Heart left ventricle (tissue), 13 donors: ENCODE measurements around the gene IREB2.

ENCODE experiments used
- CTCF ChIP-seq, 12 donors: fragments of 200-600 bp; sonication (generic) in 4 of 12; IDR thresholded peaks; one replicate each; pipeline versions ENCODE4 v1.5.0 to v1.8.0; 2018 to 2022; ENCODE audit warnings: antibody characterized with exemption in 12 of 12, mild to moderate bottlenecking in 5 of 12
- POLR2A ChIP-seq, 2 donors: fragments of 450-650 bp; IDR thresholded peaks; one replicate each; pipeline ENCODE4 v1.6.1; 2017; ENCODE audit warnings: antibody characterized with exemption in 2 of 2, mild to moderate bottlenecking in 2 of 2, moderate library complexity in 2 of 2
- donor health status: ischemic (EF 13 %, LVEDD 7.1; RV severe dilation, severe dysfunction).
- donor health status: DM: no; HTN: yes; CAD: no.
- donor health status: DM: no; HTN: no; CAD: no.
- donor health status: ischemic (EF 25% LVEDD 6.9; RV normal size, moderate dysfunction).
- donor health status: ischemic (EF 25% LVEDD 5.7; RV mildly dilated, moderate dysfunction).
- donor health status: ischemic (EF 35%, LVEDD 5.7; RV mildly dilated, moderate dysfunction).
- donor health status: nonischemic (EF 11% LVEDD 7.7; RV severe dilation, severe dysfunction).
- donor health status: DM: yes; HTN: yes; CAD: no.
- donor health status: PGD.
- donor health status: ischemic (EF 29% LVEDD 5.4; RV normal size, mild dysfunction).
- donor health status: nonischemic (EF 23%, LVEDD 6.1; RV moderate dilation, normal function).

GRCh38 chr15:78406016-78406585 is 31.9 kb upstream of the IREB2 start:
- no peak for TF ChIP-seq CTCF (IDR thresholded peaks at IDR 0.05)
- no peak for TF ChIP-seq POLR2A (IDR thresholded peaks at IDR 0.05)
